ENCODE measurements around the gene EIF3J. TPM values are rescaled to one million over a fixed set of nuclear protein-coding genes. Genes with fewer than 3 reads are reported as not detected.

Gene EIF3J
- total and polyA plus RNA-seq, 4 donors, result 23.5 to 49.9 (median 39.6) TPM

- Histone ChIP-seq H3K27me3 (ENCODE audit: control insufficient read depth in 4 of 4, insufficient read depth in 4 of 4, low read length in 3 of 4) (no peaks in the 10 kb centered on the region), H3K36me3 (ENCODE audit: control insufficient read depth in 4 of 4, insufficient read depth in 3 of 4, low read depth in 1 of 4, low read length in 3 of 4) (peaks cover 8 to 31% (median 23%) of the 10 kb centered on the region in 4 donors)
These were observed 43.2 kb downstream of the EIF3J start for GRCh38 chr15:44580105-44580504.

GRCh38 chr15:44584162-44584749, 47.3 kb downstream of the EIF3J start:
- Histone ChIP-seq H3K36me3 (ENCODE audit: control insufficient read depth in 4 of 4, insufficient read depth in 3 of 4, low read depth in 1 of 4, low read length in 3 of 4) (peaks cover 12 to 60% (median 52%) of the 10 kb centered on the region in 4 donors), H3K27ac (ENCODE audit: low read depth in 1 of 2, low read length in 2 of 2) (no peak overlapping the region), H3K4me1 (ENCODE audit: control insufficient read depth in 4 of 4, insufficient read depth in 4 of 4, low read length in 3 of 4) (no peaks in the 10 kb centered on the region), H3K9me3 (ENCODE audit: control insufficient read depth in 4 of 4, low read length in 3 of 4) (peaks cover 0 to 4% (median 0%) of the 10 kb centered on the region in 4 donors), H3K4me3 (ENCODE audit: low read depth in 1 of 3, low read length in 3 of 3) (no peak overlapping the region), H3K27me3 (ENCODE audit: control insufficient read depth in 4 of 4, insufficient read depth in 4 of 4, low read length in 3 of 4) (no peaks in the 10 kb centered on the region), H3K9ac (ENCODE audit: low read depth in 1 of 2, low read length in 2 of 2) (no peak overlapping the region)
- no peak for DNase-seq (ENCODE audit: low spot score)
- WGBS, result 92% methylated on average over 5 of the region's 5 CpGs
- TF ChIP-seq RAD21 (IDR thresholded peaks at IDR 0.05) (peak; percentile 30 to 59), CTCF (IDR thresholded peaks at IDR 0.05; ENCODE audit: low read depth, low read length, missing input control) (peak; percentile 18), FOXA2 (IDR thresholded peaks at IDR 0.05) (no peak), GABPA (IDR thresholded peaks at IDR 0.05 in 1 of 2, conservative IDR thresholded peaks at IDR 0.05 in 1 of 2) (no peak), NR2F2 (IDR thresholded peaks at IDR 0.05) (no peak), FOXA1 (IDR thresholded peaks at IDR 0.05) (no peak), ZBTB33 (IDR thresholded peaks at IDR 0.05) (no peak), ATF3 (IDR thresholded peaks at IDR 0.05) (no peak)

More at GRCh38 chr15:44580105-44580504, 43.2 kb downstream of the EIF3J start:
- H3K4me1 ChIP-seq (ENCODE audit: control insufficient read depth in 4 of 4, insufficient read depth in 4 of 4, low read length in 3 of 4), result peaks cover 0 to 3% (median 0%) of the 10 kb centered on the region in 4 donors
- 90% methylated on average over 2 of the region's 2 CpGs for WGBS
- no peaks in the 10 kb centered on the region for H3K9me3 ChIP-seq (ENCODE audit: control insufficient read depth in 4 of 4, low read length in 3 of 4)
- H3K27ac ChIP-seq (ENCODE audit: low read depth in 1 of 2, low read length in 2 of 2), result no peak overlapping the region
- H3K9ac ChIP-seq (ENCODE audit: low read depth in 1 of 2, low read length in 2 of 2), result no peak overlapping the region
- TF ChIP-seq JUND (IDR thresholded peaks at IDR 0.05), result no peak
- TF ChIP-seq NR2F2 (IDR thresholded peaks at IDR 0.05), result no peak
- no peak for TF ChIP-seq RAD21 (IDR thresholded peaks at IDR 0.05)
- TF ChIP-seq SP1 (IDR thresholded peaks at IDR 0.05), result no peak
- no peak for TF ChIP-seq GABPA (IDR thresholded peaks at IDR 0.05 in 1 of 2, conservative IDR thresholded peaks at IDR 0.05 in 1 of 2)
- no peak for TF ChIP-seq REST (IDR thresholded peaks at IDR 0.05)
- TF ChIP-seq YY1 (IDR thresholded peaks at IDR 0.05), result no peak
- TF ChIP-seq ATF3 (IDR thresholded peaks at IDR 0.05), result no peak
- TF ChIP-seq HNF4G (IDR thresholded peaks at IDR 0.05), result no peak
- DNase-seq (ENCODE audit: low spot score), result no peak
- no peak overlapping the region for H3K4me3 ChIP-seq (ENCODE audit: low read depth in 1 of 3, low read length in 3 of 3)

Measured in liver (tissue), 9 donors.